AG04450 (cell line): ENCODE measurements around the gene SRGAP3. TPM values are rescaled to one million over a fixed set of nuclear protein-coding genes. Genes with fewer than 3 reads are reported as not detected.

Experiments used
- CTCF ChIA-PET: fragments of 300-600, 350-600 bp; formaldehyde crosslinking; extraction: SDS; loops from one replicate; lab custom pipeline; 2022; ENCODE audit warnings: antibody characterized with exemption, inconsistent platforms; lab: Charles Lee
- POLR2A ChIA-PET: fragments of 350-600 bp; formaldehyde crosslinking; extraction: SDS; loops from one replicate; lab custom pipeline; 2021; ENCODE audit warnings: antibody characterized with exemption, inconsistent platforms; lab: Yijun Ruan, JAX
- DNase-seq: peaks from one replicate; pipeline ENCODE4 v3.0.0-alpha.2; 2011; ENCODE audit warnings: low read depth, low spot score
- H3K27ac ChIP-seq: one replicate; pipeline ENCODE4 v1.5.1; 2012; ENCODE audit warnings: low read depth, low read length, control low read depth
- H3K27me3 ChIP-seq: one replicate; pipeline ENCODE4 v1.6.0; 2012; ENCODE audit warnings: low read length; ENCODE audit not compliant: control insufficient read depth, insufficient read depth
- H3K4me3 ChIP-seq: 2 replicates; pipeline ENCODE4 v1.5.1; 2011; ENCODE audit warnings: mild to moderate bottlenecking, low read depth, low read length, control low read depth
- H3K9me3 ChIP-seq: 2 replicates; pipeline ENCODE4 v1.5.1; 2012; ENCODE audit warnings: low read length; ENCODE audit not compliant: control insufficient read depth, insufficient read depth
- CTCF ChIP-seq: IDR thresholded peaks from 2 replicates; pipeline ENCODE4 v1.5.1; 2011; ENCODE audit warnings: low read depth, low read length, control low read depth, inconsistent platforms
- polyA plus RNA-seq: library from polyadenylated mRNA; depleted of rRNA; stranded (reverse); fragments of >200 nt; gene quantifications from 2 replicates; pipeline ENCODE4 v1.2.3, GENCODE V29; 2011

Gene SRGAP3
- polyA plus RNA-seq, 1 experiment, result 0.61 TPM

- CTCF ChIA-PET, result interaction anchor here (0.6 kb wide), 1 partner anchor 620 kb away, joined by 5 read pairs; no protein-coding TSS in a partner anchor
- Histone ChIP-seq H3K27me3 (peaks cover 16% of the 10 kb centered on the region), H3K9me3 (no peaks in the 10 kb centered on the region), H3K27ac (no peak overlapping the region), H3K4me3 (no peak overlapping the region)
- POLR2A ChIA-PET, result no interaction called here
- no peak for DNase-seq
- TF ChIP-seq CTCF, result no peak
These were observed 137.6 kb downstream of the SRGAP3 start for GRCh38 chr3:9111866-9112265.

GRCh38 chr3:9111417-9111816, 138.0 kb downstream of the SRGAP3 start:
- DNase-seq, result no peak

DNA sequence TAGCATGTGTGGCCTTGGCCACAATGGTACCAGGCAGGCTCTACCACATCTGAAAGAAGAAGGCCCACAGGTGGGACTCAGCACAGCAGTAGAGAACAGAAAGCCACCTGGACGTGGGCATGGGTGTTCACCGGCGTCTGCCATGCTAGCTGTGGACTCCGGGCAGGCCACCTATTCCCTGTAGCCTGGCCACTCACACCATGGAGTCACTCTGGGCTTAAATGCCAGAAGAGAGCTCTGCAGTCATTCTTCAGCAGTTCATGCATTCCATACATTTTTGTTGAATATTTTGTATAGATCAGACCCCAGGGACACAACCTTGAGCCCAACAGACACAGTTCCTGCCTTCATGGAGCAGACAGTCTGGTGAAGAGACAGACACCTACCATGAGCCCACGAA, 138.6 kb downstream of the SRGAP3 start:
- no peak for DNase-seq

More at GRCh38 chr3:9111417-9111816, 138.0 kb downstream of the SRGAP3 start:
- Histone ChIP-seq H3K27ac (no peak overlapping the region), H3K9me3 (no peaks in the 10 kb centered on the region), H3K4me3 (no peak overlapping the region), H3K27me3 (peaks cover 15% of the 10 kb centered on the region)
- TF ChIP-seq CTCF, result no peak
- ChIA-PET CTCF (interaction anchor here (0.5 to 0.6 kb wide), 2 partner anchors 123 to 620 kb away, joined by 5 to 7 read pairs; no protein-coding TSS in a partner anchor), POLR2A (no interaction called here)

DNA sequence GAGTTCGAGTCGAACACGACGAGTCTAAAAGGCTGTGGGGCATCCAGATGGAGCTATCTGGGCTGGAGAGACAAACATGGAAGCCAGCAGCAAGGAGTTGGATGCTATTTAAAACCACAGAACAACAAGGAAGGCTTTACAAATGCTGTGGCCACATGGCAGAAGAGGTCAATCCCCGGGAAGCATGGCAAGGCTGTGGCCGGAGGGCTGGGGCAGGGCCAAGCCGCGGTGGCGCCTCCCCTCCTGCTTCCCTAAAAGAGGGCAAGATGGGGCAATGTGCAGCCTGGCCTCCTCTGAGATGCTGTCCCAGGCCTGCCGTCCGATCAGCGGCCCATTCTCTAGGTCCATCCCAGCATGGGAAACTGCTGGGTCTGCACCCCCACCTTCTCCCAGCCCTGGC, 139.1 kb downstream of the SRGAP3 start:
- CTCF ChIA-PET, result no interaction called here

More for the DNA sequence above, 138.6 kb downstream of the SRGAP3 start:
- Histone ChIP-seq H3K27me3 (peaks cover 11% of the 10 kb centered on the region), H3K4me3 (no peak overlapping the region), H3K9me3 (no peaks in the 10 kb centered on the region), H3K27ac (no peak overlapping the region)
- ChIA-PET POLR2A (no interaction called here), CTCF (no interaction called here)
- no peak for TF ChIP-seq CTCF

GRCh38 chr3:9109568-9109914, 139.9 kb downstream of the SRGAP3 start:
- Histone ChIP-seq H3K4me3 (no peak overlapping the region), H3K27ac (no peak overlapping the region), H3K9me3 (no peaks in the 10 kb centered on the region), H3K27me3 (peaks cover 6% of the 10 kb centered on the region)
- ChIA-PET CTCF (no interaction called here), POLR2A (no interaction called here)
- no peak for DNase-seq
- no peak for TF ChIP-seq CTCF

More for the DNA sequence above, 139.1 kb downstream of the SRGAP3 start:
- POLR2A ChIA-PET, result no interaction called here
- no peaks in the 10 kb centered on the region for H3K9me3 ChIP-seq
- H3K27me3 ChIP-seq, result peaks cover 11% of the 10 kb centered on the region
- no peak overlapping the region for H3K4me3 ChIP-seq
- no peak overlapping the region for H3K27ac ChIP-seq
- DNase-seq, result no peak
- TF ChIP-seq CTCF, result no peak
